A673 (cell line): Measurements from ENCODE around the gene SUPT3H. TPM values are rescaled to one million over a fixed set of nuclear protein-coding genes. Genes with fewer than 3 reads are reported as not detected.

Experiments
- BruUV-seq: library from RNA; stranded (reverse); fragments of 400-500 nt; replicated peaks from 2 replicates; lab custom pipeline; 2021; lab: Mats Ljungman, UMichigan
- CTCF ChIA-PET: fragments of 300-600 bp; sonication (Branson Sonifier 250); formaldehyde crosslinking; loops from one replicate; lab custom pipeline; 2022; ENCODE audit warnings: antibody characterized with exemption; lab: Charles Lee
- POLR2A ChIA-PET: fragments of 300-600 bp; sonication (Branson Sonifier 250); formaldehyde crosslinking; loops from one replicate; lab custom pipeline; 2022; ENCODE audit warnings: antibody characterized with exemption; ENCODE audit not compliant: low non-redundant PET; lab: Charles Lee
- DNase-seq: peaks from one replicate; pipeline ENCODE4 v3.0.0-alpha.2; 2015; ENCODE audit warnings: low spot score
- H3K27ac ChIP-seq: fragments of 200-600 bp; sonication (generic); 2 replicates; pipeline ENCODE4 v1.5.1; 2016; ENCODE audit warnings: mixed run types, low read depth, mild to moderate bottlenecking, mixed read lengths, antibody characterized with exemption, low read length; ENCODE audit not compliant: poor library complexity, severe bottlenecking
- H3K27me3 ChIP-seq: fragments of 200-600 bp; sonication (generic); replicated peaks from 2 replicates; pipeline ENCODE4 v1.6.1; 2017; ENCODE audit warnings: mixed run types, low read depth, mild to moderate bottlenecking, mixed read lengths, antibody characterized with exemption, low read length; ENCODE audit not compliant: insufficient read depth, poor library complexity
- H3K36me3 ChIP-seq: fragments of 200-600 bp; sonication (generic); 2 replicates; pipeline ENCODE4 v1.6.1; 2016; ENCODE audit warnings: mixed run types, mild to moderate bottlenecking, mixed read lengths, antibody characterized with exemption, low read length; ENCODE audit not compliant: insufficient read depth, poor library complexity, severe bottlenecking
- H3K4me1 ChIP-seq: fragments of 200-600 bp; sonication (generic); 2 replicates; pipeline ENCODE4 v1.6.1; 2017; ENCODE audit warnings: mixed run types, mild to moderate bottlenecking, mixed read lengths, antibody characterized with exemption, low read length; ENCODE audit not compliant: insufficient read depth, poor library complexity, severe bottlenecking
- H3K4me3 ChIP-seq: fragments of 200-600 bp; sonication (generic); 2 replicates; pipeline ENCODE4 v1.5.1; 2016; ENCODE audit warnings: low read depth, mixed run types, mild to moderate bottlenecking, mixed read lengths, low read length; ENCODE audit not compliant: poor library complexity, severe bottlenecking
- H3K9me3 ChIP-seq: fragments of 200-600 bp; sonication (generic); 2 replicates; pipeline ENCODE4 v1.6.1; 2016; ENCODE audit warnings: mixed run types, low read depth, mild to moderate bottlenecking, mixed read lengths, antibody characterized with exemption, low read length; ENCODE audit not compliant: poor library complexity, severe bottlenecking
- EZH2 ChIP-seq: fragments of 200-600 bp; sonication (generic); IDR thresholded peaks from 2 replicates; pipeline ENCODE4 v1.6.1; 2017; ENCODE audit warnings: borderline replicate concordance, low read depth, mild to moderate bottlenecking, mixed read lengths, antibody characterized with exemption, low read length; ENCODE audit not compliant: poor library complexity, severe bottlenecking
- intact Hi-C: fragments of 100-400 bp; cut with micrococcal nuclease; formaldehyde crosslinking; loops from one replicate; pipeline ENCODE4 v1.10.0; 2022; ENCODE audit not compliant: unreplicated experiment
- total RNA-seq: library from RNA; stranded (reverse); gene quantifications from 2 replicates; pipeline ENCODE4 v1.2.3, GENCODE V29; 2021
- TF ChIP-seq, protein P1 (sequence below): fragments of 300-800, 200-600 bp; sonication (generic); conservative IDR thresholded peaks from 2 replicates; pipeline ENCODE4 v1.5.1; 2017; ENCODE audit warnings: low read depth, mild to moderate bottlenecking, antibody characterized with exemption, low read length, moderate library complexity, mixed read lengths

The SUPT3H gene
- total RNA-seq, 1 experiment from 2014 or later: 10.8 TPM

DNA sequence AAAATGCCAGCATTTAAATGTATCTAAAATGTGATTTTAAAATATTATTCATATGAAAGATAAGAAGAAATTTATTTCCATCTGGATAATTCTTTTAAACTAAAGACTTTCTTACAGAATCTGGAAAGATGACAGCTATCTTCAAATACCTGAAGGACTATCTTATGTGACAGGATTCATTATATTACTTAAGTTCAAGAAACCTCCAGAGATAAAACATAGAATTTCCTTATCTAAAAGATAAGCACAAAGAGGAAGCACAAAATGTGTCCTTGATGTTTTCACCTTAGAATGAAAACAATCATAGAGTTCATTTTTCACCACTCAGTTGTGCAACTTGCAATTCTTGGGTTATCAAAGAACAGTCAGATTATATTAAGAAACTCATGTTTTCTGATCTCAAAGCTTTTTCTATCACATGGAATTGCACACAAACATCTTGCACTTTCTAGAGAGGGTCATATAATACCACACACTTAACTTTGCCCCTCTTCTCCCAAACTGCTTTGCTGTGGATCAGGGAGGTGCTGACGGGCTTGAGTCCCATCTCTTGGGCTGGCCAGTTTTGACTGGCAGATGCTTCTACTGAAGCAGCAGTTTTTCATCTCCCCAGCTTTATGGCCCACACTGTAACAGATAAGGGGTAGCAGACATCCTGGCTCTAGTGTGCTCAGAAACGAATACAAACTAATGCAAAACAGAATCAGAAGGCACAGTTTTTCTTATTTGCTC is 522.9 kb downstream of the SUPT3H start:
- intact Hi-C loops: loop anchor here (5.0 kb wide), 1 partner anchor 522 kb away; the partner anchor contains the start of gene SUPT3H
- POLR2A ChIA-PET: no interaction called here
- Histone ChIP-seq H3K9me3 (no peaks in the 10 kb centered on the region), H3K27me3 (no peaks in the 10 kb centered on the region), H3K27ac (peak overlapping the region; percentile 60), H3K36me3 (no peaks in the 10 kb centered on the region), H3K4me1 (peaks cover 42% of the 10 kb centered on the region), H3K4me3 (peak overlapping the region; percentile 9)
- CTCF ChIA-PET: interaction anchor here (0.6 to 1.9 kb wide), 2 partner anchors 65 to 199 kb away, joined by 4 to 7 read pairs; no protein-coding TSS in a partner anchor
- peak; percentile 14 for DNase-seq
- TF ChIP-seq, protein P1, sequence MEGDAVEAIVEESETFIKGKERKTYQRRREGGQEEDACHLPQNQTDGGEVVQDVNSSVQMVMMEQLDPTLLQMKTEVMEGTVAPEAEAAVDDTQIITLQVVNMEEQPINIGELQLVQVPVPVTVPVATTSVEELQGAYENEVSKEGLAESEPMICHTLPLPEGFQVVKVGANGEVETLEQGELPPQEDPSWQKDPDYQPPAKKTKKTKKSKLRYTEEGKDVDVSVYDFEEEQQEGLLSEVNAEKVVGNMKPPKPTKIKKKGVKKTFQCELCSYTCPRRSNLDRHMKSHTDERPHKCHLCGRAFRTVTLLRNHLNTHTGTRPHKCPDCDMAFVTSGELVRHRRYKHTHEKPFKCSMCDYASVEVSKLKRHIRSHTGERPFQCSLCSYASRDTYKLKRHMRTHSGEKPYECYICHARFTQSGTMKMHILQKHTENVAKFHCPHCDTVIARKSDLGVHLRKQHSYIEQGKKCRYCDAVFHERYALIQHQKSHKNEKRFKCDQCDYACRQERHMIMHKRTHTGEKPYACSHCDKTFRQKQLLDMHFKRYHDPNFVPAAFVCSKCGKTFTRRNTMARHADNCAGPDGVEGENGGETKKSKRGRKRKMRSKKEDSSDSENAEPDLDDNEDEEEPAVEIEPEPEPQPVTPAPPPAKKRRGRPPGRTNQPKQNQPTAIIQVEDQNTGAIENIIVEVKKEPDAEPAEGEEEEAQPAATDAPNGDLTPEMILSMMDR: no peak
- no peak for TF ChIP-seq EZH2
- no TSS peak for BruUV-seq

DNA sequence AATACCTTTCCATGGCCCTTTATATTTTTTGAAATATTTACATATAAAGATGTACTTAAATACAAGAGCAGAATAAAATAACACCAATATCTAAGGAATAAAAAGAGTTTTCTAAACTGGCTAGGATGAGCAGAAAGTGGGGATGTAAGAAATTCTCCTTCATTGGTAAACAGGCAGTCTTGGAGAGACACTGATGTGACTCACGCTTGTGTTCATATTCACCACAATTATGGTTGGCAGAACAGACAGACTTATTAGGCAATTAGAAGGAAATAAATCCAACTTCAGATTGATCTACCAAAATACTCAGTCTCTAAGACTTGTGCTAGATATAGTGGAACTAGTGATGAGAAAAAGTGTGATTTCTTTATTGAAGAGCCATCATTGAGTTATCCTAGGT is 526.6 kb downstream of the SUPT3H start:
- CTCF ChIA-PET: no interaction called here
- H3K36me3 ChIP-seq: no peaks in the 10 kb centered on the region
- no TSS peak for BruUV-seq
- intact Hi-C loops: no loop called here
- no peak overlapping the region for H3K4me3 ChIP-seq
- no peak for DNase-seq
- no peaks in the 10 kb centered on the region for H3K9me3 ChIP-seq
- H3K27ac ChIP-seq: no peak overlapping the region
- POLR2A ChIA-PET: no interaction called here
- TF ChIP-seq EZH2: no peak
- TF ChIP-seq, protein P1: no peak
- no peaks in the 10 kb centered on the region for H3K27me3 ChIP-seq
- H3K4me1 ChIP-seq: peaks cover 16% of the 10 kb centered on the region

DNA sequence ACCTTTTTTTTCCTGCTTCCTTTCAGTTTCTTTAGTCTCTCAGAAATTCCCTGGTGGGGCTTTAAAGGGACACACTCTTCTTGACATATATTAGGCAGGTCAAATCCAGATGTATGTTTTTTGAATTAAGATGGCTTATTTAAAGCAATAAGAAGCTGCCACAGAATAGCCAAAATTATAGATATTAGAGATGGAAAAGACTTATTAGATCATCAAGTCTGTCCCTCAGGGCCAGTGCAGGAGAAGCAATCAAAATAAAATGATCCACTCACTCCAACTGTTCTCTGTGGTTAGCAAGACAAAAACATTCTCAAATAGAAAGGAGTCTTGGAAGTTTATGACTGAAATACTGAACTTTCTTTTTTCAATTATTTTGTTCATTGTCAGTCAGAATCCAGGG is 527.4 kb downstream of the SUPT3H start:
- H3K36me3 ChIP-seq: no peaks in the 10 kb centered on the region
- no peak overlapping the region for H3K4me3 ChIP-seq
- peaks cover 7% of the 10 kb centered on the region for H3K4me1 ChIP-seq
- no peak overlapping the region for H3K27ac ChIP-seq
- CTCF ChIA-PET: no interaction called here
- H3K27me3 ChIP-seq: no peaks in the 10 kb centered on the region
- intact Hi-C loops: no loop called here
- POLR2A ChIA-PET: no interaction called here
- TF ChIP-seq EZH2: no peak
- TF ChIP-seq, protein P1: no peak
- no peak for DNase-seq
- H3K9me3 ChIP-seq: no peaks in the 10 kb centered on the region
- no TSS peak for BruUV-seq
